K562 (cell line): ENCODE results near the gene TSEN54. TPM values are rescaled to one million over a fixed set of nuclear protein-coding genes. Genes with fewer than 3 reads are reported as not detected.

Source experiments
- CC2D1A ChIP-seq: fragments of 450-650 bp; IDR thresholded peaks from 2 replicates; pipeline ENCODE4 v1.6.1; 2017; ENCODE audit warnings: mild to moderate bottlenecking
- CCAR2 ChIP-seq: fragments of 200-400 bp; formaldehyde crosslinking; IDR thresholded peaks from 2 replicates; pipeline ENCODE4 v1.6.1; 2017; ENCODE audit warnings: mild to moderate bottlenecking, low read depth, low read length
- CCNT2 ChIP-seq: IDR thresholded peaks from 2 replicates; pipeline ENCODE4 v1.6.1; 2011; ENCODE audit warnings: borderline replicate concordance, low read depth, mild to moderate bottlenecking, moderate library complexity, mixed read lengths, low read length; ENCODE audit not compliant: insufficient read length; ENCODE audit errors: extremely low read depth
- E2F3 ChIP-seq: fragments of 250-450 bp; sonication (Bioruptor Pico); IDR thresholded peaks from 2 replicates; pipeline ENCODE4 v1.4.0; 2020; ENCODE audit warnings: mild to moderate bottlenecking
- GATA2 ChIP-seq: sonication (generic); formaldehyde crosslinking; IDR thresholded peaks from 2 replicates; pipeline ENCODE4 v1.4.0; 2020; ENCODE audit warnings: mild to moderate bottlenecking, missing genetic modification reagents
- HDAC1 ChIP-seq, 2 experiments: fragments of 450-650 bp; IDR thresholded peaks; 2 replicates each; pipeline ENCODE4 v1.6.1; 2016 to 2017; ENCODE audit warnings: inconsistent platforms in 1 of 2, mild to moderate bottlenecking in 1 of 2, moderate library complexity in 1 of 2
- HNRNPLL ChIP-seq: fragments of 200-400 bp; formaldehyde crosslinking; IDR thresholded peaks from 2 replicates; pipeline ENCODE4 v1.6.1; 2017; ENCODE audit warnings: low read length, low read depth, mild to moderate bottlenecking; ENCODE audit not compliant: poor library complexity, severe bottlenecking
- NCOA1 ChIP-seq: fragments of 450-650 bp; IDR thresholded peaks from 2 replicates; pipeline ENCODE4 v1.6.1; 2016; ENCODE audit warnings: low read depth
- NELFE ChIP-seq: IDR thresholded peaks from 2 replicates; pipeline ENCODE4 v1.6.1; 2011; ENCODE audit warnings: mild to moderate bottlenecking; ENCODE audit not compliant: insufficient read depth, insufficient read length
- NEUROD1 ChIP-seq: fragments of 150-350 bp; IDR thresholded peaks from 2 replicates; pipeline ENCODE4 v1.6.1; 2014; ENCODE audit warnings: borderline replicate concordance, low read length, low read depth; ENCODE audit not compliant: partially characterized antibody
- NFE2 ChIP-seq: IDR thresholded peaks from 2 replicates; pipeline ENCODE4 v1.6.1; 2014; ENCODE audit warnings: antibody characterized with exemption, low read depth
- NFIC ChIP-seq: fragments of 450-650 bp; IDR thresholded peaks from 2 replicates; pipeline ENCODE4 v1.6.1; 2017; ENCODE audit warnings: mild to moderate bottlenecking, inconsistent platforms
- NONO ChIP-seq, 2 experiments: fragments of 200-400 bp in 1 of 2; fragments of 450-650 bp in 1 of 2; formaldehyde crosslinking in 1 of 2; IDR thresholded peaks; 2 replicates each; pipeline ENCODE4 v1.6.1; 2017; ENCODE audit warnings: low read depth in 2 of 2, mild to moderate bottlenecking in 2 of 2, moderate library complexity in 2 of 2, low read length in 1 of 2
- NRF1 ChIP-seq, 2 experiments: fragments of 450-650 bp; IDR thresholded peaks in 1 of 2; conservative IDR thresholded peaks in 1 of 2; 2 replicates each; pipeline ENCODE4 v1.6.1; 2014; ENCODE audit warnings: mild to moderate bottlenecking in 2 of 2
- PHB2 ChIP-seq: fragments of 450-650 bp; IDR thresholded peaks from 2 replicates; pipeline ENCODE4 v1.6.1; 2017; ENCODE audit warnings: low read depth
- POLR2AphosphoS2 ChIP-seq: IDR thresholded peaks from 2 replicates; pipeline ENCODE4 v1.6.1; 2012; ENCODE audit warnings: low read length, improper control_type of control experiment
- SMAD2 ChIP-seq: fragments of 150-350 bp; IDR thresholded peaks from 2 replicates; pipeline ENCODE4 v1.6.1; 2014; ENCODE audit warnings: low read depth, mild to moderate bottlenecking, low read length
- TARDBP ChIP-seq: fragments of 450-650 bp; IDR thresholded peaks from 2 replicates; pipeline ENCODE4 v1.6.1; 2016
- TBL1XR1 ChIP-seq, 2 experiments: IDR thresholded peaks; 2 replicates each; pipeline ENCODE4 v1.6.1; 2012; ENCODE audit warnings: improper control_type of control experiment in 2 of 2, low read length in 2 of 2, mild to moderate bottlenecking in 1 of 2
- ZNF146 ChIP-seq: IDR thresholded peaks from one replicate; pipeline ENCODE4 v1.6.1; 2018; ENCODE audit warnings: missing compliant biosample characterization; ENCODE audit not compliant: unreplicated experiment
- ZNF398 ChIP-seq: fragments of 250-450 bp; sonication (Bioruptor Pico); IDR thresholded peaks from 2 replicates; pipeline ENCODE4 v1.8.0; 2021; ENCODE audit warnings: moderate library complexity, mild to moderate bottlenecking, inconsistent platforms
- ZNF445 ChIP-seq: fragments of 250-450 bp; sonication (Bioruptor Pico); IDR thresholded peaks from 2 replicates; pipeline ENCODE4 v1.4.0; 2020; ENCODE audit warnings: low read depth, mild to moderate bottlenecking, moderate library complexity
- polyA plus RNA-seq, 8 experiments: library from polyadenylated mRNA; depleted of rRNA in 4 of 8; stranded (reverse) in 5 of 8; unstranded in 3 of 8; fragments of >200 nt; fragmentation: Nextera tagmentation in 2 of 8; fragmentation: Illumina TruSeq in 1 of 8; extraction: Ambion mirVana in 2 of 8; extraction: Trizol in 1 of 8; gene quantifications; 2 replicates each; pipeline versions ENCODE4 v1.2.1 to v1.2.3, GENCODE V29; 2011 to 2014; ENCODE audit warnings: inconsistent platforms in 1 of 8, missing spikeins in 1 of 8
- total RNA-seq, 7 experiments: library from RNA; depleted of rRNA in 6 of 7; stranded (reverse); fragments of >200 nt in 6 of 7; fragmentation: Illumina TruSeq in 2 of 7; extraction: Trizol in 2 of 7; gene quantifications; 2 replicates each; pipeline versions ENCODE4 v1.2.1 to v1.2.3, GENCODE V29; 2011 to 2021; ENCODE audit warnings: low replicate concordance in 1 of 7
- TF ChIP-seq, protein P1 (sequence below): fragments of 450-650 bp; IDR thresholded peaks from 2 replicates; pipeline ENCODE4 v1.6.1; 2018; ENCODE audit not compliant: partially characterized antibody

The TSEN54 gene
- total and polyA plus RNA-seq, 9 of the 15 experiments (the other 6 are each of a cell fraction or from before 2014, with no cell fraction given), result 5.9 to 64.3 (median 48.9) TPM

DNA sequence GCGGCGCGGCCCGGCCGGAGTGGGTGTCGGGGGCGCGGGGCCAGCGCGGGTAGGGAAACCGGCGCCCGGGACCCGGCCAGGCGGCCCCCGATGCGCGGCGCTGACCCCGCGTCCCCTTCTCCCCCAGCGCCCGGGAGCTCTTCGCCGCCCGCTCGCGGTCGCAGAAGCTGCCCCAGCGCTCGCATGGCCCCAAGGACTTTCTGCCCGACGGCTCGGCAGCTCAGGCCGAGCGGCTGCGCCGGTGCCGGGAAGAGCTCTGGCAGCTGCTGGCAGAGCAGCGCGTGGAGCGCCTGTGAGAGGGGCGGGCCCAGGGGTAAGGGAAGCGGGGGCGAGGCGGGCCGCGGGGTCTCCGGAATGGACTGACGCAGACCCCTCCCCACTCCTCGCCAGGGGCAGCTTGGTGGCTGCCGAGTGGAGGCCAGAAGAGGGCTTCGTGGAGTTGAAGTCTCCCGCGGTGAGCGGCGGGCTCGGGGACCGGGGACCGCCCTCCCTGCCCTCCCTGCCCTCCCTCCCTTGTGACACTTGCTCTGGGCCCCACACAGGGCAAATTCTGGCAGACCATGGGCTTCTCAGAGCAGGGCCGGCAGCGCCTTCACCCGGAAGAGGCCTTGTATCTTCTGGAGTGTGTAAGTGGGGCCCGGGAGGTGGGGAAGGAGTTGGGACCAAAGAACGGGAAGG, 430 bp downstream of the TSEN54 start (continued):
- TF ChIP-seq, protein P1, sequence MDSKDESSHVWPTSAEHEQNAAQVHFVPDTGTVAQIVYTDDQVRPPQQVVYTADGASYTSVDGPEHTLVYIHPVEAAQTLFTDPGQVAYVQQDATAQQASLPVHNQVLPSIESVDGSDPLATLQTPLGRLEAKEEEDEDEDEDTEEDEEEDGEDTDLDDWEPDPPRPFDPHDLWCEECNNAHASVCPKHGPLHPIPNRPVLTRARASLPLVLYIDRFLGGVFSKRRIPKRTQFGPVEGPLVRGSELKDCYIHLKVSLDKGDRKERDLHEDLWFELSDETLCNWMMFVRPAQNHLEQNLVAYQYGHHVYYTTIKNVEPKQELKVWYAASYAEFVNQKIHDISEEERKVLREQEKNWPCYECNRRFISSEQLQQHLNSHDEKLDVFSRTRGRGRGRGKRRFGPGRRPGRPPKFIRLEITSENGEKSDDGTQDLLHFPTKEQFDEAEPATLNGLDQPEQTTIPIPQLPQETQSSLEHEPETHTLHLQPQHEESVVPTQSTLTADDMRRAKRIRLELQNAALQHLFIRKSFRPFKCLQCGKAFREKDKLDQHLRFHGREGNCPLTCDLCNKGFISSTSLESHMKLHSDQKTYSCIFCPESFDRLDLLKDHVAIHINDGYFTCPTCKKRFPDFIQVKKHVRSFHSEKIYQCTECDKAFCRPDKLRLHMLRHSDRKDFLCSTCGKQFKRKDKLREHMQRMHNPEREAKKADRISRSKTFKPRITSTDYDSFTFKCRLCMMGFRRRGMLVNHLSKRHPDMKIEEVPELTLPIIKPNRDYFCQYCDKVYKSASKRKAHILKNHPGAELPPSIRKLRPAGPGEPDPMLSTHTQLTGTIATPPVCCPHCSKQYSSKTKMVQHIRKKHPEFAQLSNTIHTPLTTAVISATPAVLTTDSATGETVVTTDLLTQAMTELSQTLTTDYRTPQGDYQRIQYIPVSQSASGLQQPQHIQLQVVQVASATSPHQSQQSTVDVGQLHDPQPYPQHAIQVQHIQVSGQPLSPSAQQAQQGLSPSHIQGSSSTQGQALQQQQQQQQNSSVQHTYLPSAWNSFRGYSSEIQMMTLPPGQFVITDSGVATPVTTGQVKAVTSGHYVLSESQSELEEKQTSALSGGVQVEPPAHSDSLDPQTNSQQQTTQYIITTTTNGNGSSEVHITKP, result no peak
- peak in 1 of 2 experiments; percentile 67; a peak in 2 of 4 replicates for TF ChIP-seq HDAC1 (IDR thresholded peaks at IDR 0.05)
- TF ChIP-seq NFIC, result 0 out of 2 replicates have a peak, but pooled peaks have one; percentile 4
- TF ChIP-seq TARDBP, result no peak
- no peak for TF ChIP-seq NELFE
- TF ChIP-seq ZNF146 (CRISPR knock-in tag), result no peak
- TF ChIP-seq NCOA1, result no peak
- TF ChIP-seq GATA2 (CRISPR knock-in tag), result no peak
- 0 out of 4 replicates have a peak, but pooled peaks of 1 of the 2 experiments have one; percentile 1 for TF ChIP-seq NONO (IDR thresholded peaks at IDR 0.05; ENCODE audit: low read depth in 2 of 2, low read length in 1 of 2)
- no peak for TF ChIP-seq POLR2AphosphoS2
- no peak for TF ChIP-seq NEUROD1
- no peak for TF ChIP-seq ZNF445
- no peak for TF ChIP-seq E2F3 (CRISPR knock-in tag)
- no peak for TF ChIP-seq CCAR2
- TF ChIP-seq CC2D1A, result no peak
- peak; percentile 7 for TF ChIP-seq CCNT2
- TF ChIP-seq ZNF398 (CRISPR knock-in tag), result no peak
- TF ChIP-seq HNRNPLL, result no peak
- TF ChIP-seq SMAD2, result no peak
- no peak for TF ChIP-seq PHB2
- TF ChIP-seq NFE2, result no peak
- no peak for TF ChIP-seq TBL1XR1 (IDR thresholded peaks at IDR 0.05; ENCODE audit: low read length in 2 of 2)
- TF ChIP-seq NRF1 (conservative IDR thresholded peaks at IDR 0.05 in 1 of 2, IDR thresholded peaks at IDR 0.05 in 1 of 2), result peak; percentile 8 to 32; a peak in 2 of 4 replicates
